Activated CD4-positive, alpha-beta T cell treated with anti-CD3 and anti-CD28 coated beads for 1 hour (primary cell): ENCODE data around the gene GPANK1.

ENCODE experiments used
- DNase-seq: peaks from one replicate; pipeline ENCODE4 v3.0.0-alpha.2; 2020

Gene GPANK1

GRCh38 chr6:31614684-31615578, 49.9 kb downstream of the GPANK1 start, which contains the start of gene AIF1:
TSS of gene AIF1 (plus strand) at chr6:31615234. CDS start at chr6:31615330, 96 bp downstream.
- no peak for DNase-seq

- no peak for DNase-seq
Measured at GRCh38 chr6:31614075-31614619, 50.6 kb downstream of the GPANK1 start.
